ENCODE measurements around the gene PCNA.

Gene PCNA

DNA sequence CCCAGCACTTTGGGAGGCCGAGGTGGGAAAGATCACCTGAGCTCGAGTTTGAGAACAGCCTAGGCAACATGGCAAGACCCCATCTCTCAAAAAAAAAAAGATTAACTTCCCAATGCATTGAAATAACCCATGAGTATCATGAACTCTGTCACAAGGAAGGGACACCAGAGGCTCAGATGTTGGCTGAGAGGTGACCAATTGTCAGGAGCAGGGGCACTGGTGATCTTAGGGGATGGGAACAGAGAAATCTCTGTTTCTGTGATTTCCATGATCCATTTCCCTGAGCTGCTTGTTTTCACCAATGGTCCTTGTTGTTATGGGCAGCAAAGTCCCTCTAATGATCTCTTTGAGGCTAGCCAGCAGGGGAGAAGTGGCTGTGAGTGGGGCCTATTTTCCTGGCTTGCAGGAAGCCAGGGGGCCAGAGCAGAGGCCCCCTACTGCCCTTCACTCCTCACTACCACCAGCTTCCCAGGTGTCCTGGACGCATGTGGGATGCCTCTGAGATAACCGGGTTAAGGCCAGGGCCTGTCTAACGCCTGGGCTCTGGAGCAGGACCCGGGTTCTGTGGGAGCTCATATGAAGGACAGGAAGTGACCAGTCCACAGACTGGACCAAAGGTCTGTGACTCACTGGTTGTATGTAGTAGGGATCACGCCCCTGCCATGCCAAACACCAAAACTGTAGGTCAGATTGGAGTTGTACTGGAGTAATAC, 54.4 kb downstream of the PCNA start:
- DNase-seq (ENCODE audit: low spot score), result no peak
